Neural cell (in vitro differentiated cells): ENCODE measurements around the gene DBN1. TPM values are rescaled to one million over a fixed set of nuclear protein-coding genes. Genes with fewer than 3 reads are reported as not detected.

ENCODE experiments used
- H2AFZ ChIP-seq: fragments of 200-600, 300-800 bp; sonication (generic), shearing (Covaris generic); 2 replicates; pipeline ENCODE4 v1.6.0; 2014; ENCODE audit warnings: low read depth, mild to moderate bottlenecking, antibody characterized with exemption, low read length, moderate library complexity
- H3F3A ChIP-seq: fragments of 200-600 bp; shearing (Covaris generic); 2 replicates; pipeline ENCODE4 v1.6.1; 2016; ENCODE audit warnings: mild to moderate bottlenecking, moderate library complexity, mixed read lengths, antibody characterized with exemption, low read length; ENCODE audit not compliant: insufficient read depth, poor library complexity, severe bottlenecking
- H3K27ac ChIP-seq: fragments of 200-600, 300-800 bp; sonication (generic), shearing (Covaris generic); 2 replicates; pipeline ENCODE4 v1.5.1; 2014; ENCODE audit warnings: mild to moderate bottlenecking, low read length, moderate library complexity
- H3K27me3 ChIP-seq: fragments of 300-800, 200-600 bp; sonication (generic), shearing (Covaris generic); 2 replicates; pipeline ENCODE4 v1.6.0; 2014; ENCODE audit warnings: mild to moderate bottlenecking, low read depth, low read length, moderate library complexity; ENCODE audit not compliant: insufficient read depth
- H3K36me3 ChIP-seq: fragments of 300-800, 200-600 bp; sonication (generic), shearing (Covaris generic); 2 replicates; pipeline ENCODE4 v1.5.1; 2014; ENCODE audit warnings: mild to moderate bottlenecking, antibody characterized with exemption, low read length, moderate library complexity; ENCODE audit not compliant: insufficient read depth
- H3K4me2 ChIP-seq: fragments of 300-800, 200-600 bp; sonication (generic), shearing (Covaris generic); 2 replicates; pipeline ENCODE4 v1.6.0; 2014; ENCODE audit warnings: mild to moderate bottlenecking, low read length
- H3K4me3 ChIP-seq: fragments of 300-800, 200-600 bp; sonication (generic), shearing (Covaris generic); 2 replicates; pipeline ENCODE4 v1.5.1; 2014; ENCODE audit warnings: mild to moderate bottlenecking, low read length, moderate library complexity
- H3K79me2 ChIP-seq: fragments of 200-600 bp; shearing (Covaris generic); replicated peaks from 2 replicates; pipeline ENCODE4 v1.6.0; 2014; ENCODE audit warnings: mild to moderate bottlenecking, low read length, moderate library complexity; ENCODE audit not compliant: insufficient read depth
- H3K9ac ChIP-seq: fragments of 300-800, 200-600 bp; sonication (generic), shearing (Covaris generic); 2 replicates; pipeline ENCODE4 v1.6.1; 2016; ENCODE audit warnings: mild to moderate bottlenecking, low read length, mixed read lengths
- H3K9me2 ChIP-seq: fragments of 200-600 bp; shearing (Covaris generic); 2 replicates; pipeline ENCODE4 v1.6.1; 2016; ENCODE audit warnings: mild to moderate bottlenecking, low read length, mixed read lengths; ENCODE audit not compliant: insufficient read depth
- H3K9me3 ChIP-seq: fragments of 200-600, 300-800 bp; sonication (generic), shearing (Covaris generic); 2 replicates; pipeline ENCODE4 v1.6.1; 2016; ENCODE audit warnings: mild to moderate bottlenecking, mixed run types, low read length, moderate library complexity, mixed read lengths
- H4K20me1 ChIP-seq: fragments of 200-600 bp; shearing (Covaris generic); 2 replicates; pipeline ENCODE4 v1.6.1; 2016; ENCODE audit warnings: mild to moderate bottlenecking, mixed run types; ENCODE audit not compliant: insufficient read depth
- EP300 ChIP-seq: fragments of 450-650 bp; conservative IDR thresholded peaks from 2 replicates; pipeline ENCODE4 v1.6.1; 2014; ENCODE audit warnings: antibody characterized with exemption, mild to moderate bottlenecking, moderate library complexity; ENCODE audit not compliant: poor library complexity, severe bottlenecking
- EZH2 ChIP-seq: fragments of 200-600, 300-800 bp; shearing (Covaris generic), sonication (generic); IDR thresholded peaks from 2 replicates; pipeline ENCODE4 v1.6.1; 2014; ENCODE audit warnings: antibody characterized with exemption, low read length, borderline replicate concordance, mild to moderate bottlenecking; ENCODE audit not compliant: insufficient read depth, poor library complexity, severe bottlenecking
- MXI1 ChIP-seq: fragments of 450-650 bp; conservative IDR thresholded peaks from 2 replicates; pipeline ENCODE4 v1.6.1; 2014; ENCODE audit warnings: antibody characterized with exemption, mild to moderate bottlenecking; ENCODE audit not compliant: poor library complexity, severe bottlenecking
- POLR2AphosphoS5 ChIP-seq: IDR thresholded peaks from 2 replicates; pipeline ENCODE4 v1.6.1; 2012
- RAD21 ChIP-seq: fragments of 450-650 bp; conservative IDR thresholded peaks from 2 replicates; pipeline ENCODE4 v1.6.1; 2014; ENCODE audit warnings: antibody characterized with exemption, mild to moderate bottlenecking, moderate library complexity
- SMC3 ChIP-seq: fragments of 450-650 bp; conservative IDR thresholded peaks from 2 replicates; pipeline ENCODE4 v1.6.1; 2014; ENCODE audit warnings: antibody characterized with exemption, mild to moderate bottlenecking, moderate library complexity; ENCODE audit not compliant: poor library complexity
- TAF1 ChIP-seq: IDR thresholded peaks from 2 replicates; pipeline ENCODE4 v1.6.1; 2012; ENCODE audit warnings: low read depth
- polyA plus RNA-seq: library from polyadenylated mRNA; depleted of rRNA; stranded (reverse); fragments of >200 nt; gene quantifications from 2 replicates; pipeline ENCODE4 v1.2.3, GENCODE V29; 2014
- TF ChIP-seq, protein P1 (sequence below): IDR thresholded peaks from 2 replicates; pipeline ENCODE4 v1.6.1; 2012; ENCODE audit warnings: borderline replicate concordance
- TF ChIP-seq, protein P2 (sequence below): fragments of 450-650 bp; IDR thresholded peaks from 2 replicates; pipeline ENCODE4 v1.5.1; 2014; ENCODE audit warnings: antibody characterized with exemption, mild to moderate bottlenecking, moderate library complexity; ENCODE audit not compliant: poor library complexity, severe bottlenecking

Gene DBN1
- polyA plus RNA-seq, 1 donor from 2014 or later, result 319 TPM

DNA sequence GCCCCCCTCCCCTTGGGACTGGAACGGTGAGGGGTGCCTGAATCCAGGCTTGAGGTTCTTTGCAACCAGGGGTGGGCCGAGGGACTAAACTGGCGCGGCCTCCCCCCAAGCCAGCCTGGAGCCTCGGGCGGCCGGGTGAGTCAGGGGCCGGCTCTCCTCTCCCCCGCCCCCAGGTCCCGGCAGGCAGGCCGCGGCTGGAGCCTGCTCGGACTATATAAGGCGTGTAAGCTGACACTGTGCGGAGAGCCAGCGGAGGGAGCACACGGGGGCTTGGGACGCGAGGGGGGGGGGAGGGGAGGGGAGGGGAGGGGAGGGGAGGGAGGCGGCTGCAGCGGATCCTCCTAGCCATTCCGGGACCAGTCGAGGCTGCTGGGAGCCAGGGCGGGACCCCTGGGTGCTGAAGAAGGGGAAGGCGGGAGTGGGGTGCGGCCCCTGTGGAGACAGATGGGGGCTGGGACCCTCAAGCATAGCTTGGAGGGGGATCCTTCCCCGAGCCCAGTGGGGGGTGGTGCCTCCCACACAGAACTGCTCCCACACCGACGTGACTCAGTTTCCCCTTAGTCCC is 23.4 kb upstream of the DBN1 start:
- Histone ChIP-seq H3F3A (no peaks in the 10 kb centered on the region), H3K79me2 (peaks cover 17% of the 10 kb centered on the region), H3K4me3 (peak overlapping the region; percentile 90), H4K20me1 (no peaks in the 10 kb centered on the region), H3K4me2 (peak overlapping the region; percentile 96), H3K27ac (peak overlapping the region; percentile 73), H3K27me3 (peaks cover 6% of the 10 kb centered on the region), H3K9me2 (no peaks in the 10 kb centered on the region), H2AFZ (peak overlapping the region; percentile 33), H3K36me3 (no peaks in the 10 kb centered on the region), H3K9me3 (no peaks in the 10 kb centered on the region), H3K9ac (peak overlapping the region; percentile 88)
- TF ChIP-seq MXI1 (no peak), EP300 (no peak), POLR2AphosphoS5 (no peak), EZH2 (no peak), TAF1 (no peak), SMC3 (no peak), RAD21 (no peak)
- TF ChIP-seq, protein P1, sequence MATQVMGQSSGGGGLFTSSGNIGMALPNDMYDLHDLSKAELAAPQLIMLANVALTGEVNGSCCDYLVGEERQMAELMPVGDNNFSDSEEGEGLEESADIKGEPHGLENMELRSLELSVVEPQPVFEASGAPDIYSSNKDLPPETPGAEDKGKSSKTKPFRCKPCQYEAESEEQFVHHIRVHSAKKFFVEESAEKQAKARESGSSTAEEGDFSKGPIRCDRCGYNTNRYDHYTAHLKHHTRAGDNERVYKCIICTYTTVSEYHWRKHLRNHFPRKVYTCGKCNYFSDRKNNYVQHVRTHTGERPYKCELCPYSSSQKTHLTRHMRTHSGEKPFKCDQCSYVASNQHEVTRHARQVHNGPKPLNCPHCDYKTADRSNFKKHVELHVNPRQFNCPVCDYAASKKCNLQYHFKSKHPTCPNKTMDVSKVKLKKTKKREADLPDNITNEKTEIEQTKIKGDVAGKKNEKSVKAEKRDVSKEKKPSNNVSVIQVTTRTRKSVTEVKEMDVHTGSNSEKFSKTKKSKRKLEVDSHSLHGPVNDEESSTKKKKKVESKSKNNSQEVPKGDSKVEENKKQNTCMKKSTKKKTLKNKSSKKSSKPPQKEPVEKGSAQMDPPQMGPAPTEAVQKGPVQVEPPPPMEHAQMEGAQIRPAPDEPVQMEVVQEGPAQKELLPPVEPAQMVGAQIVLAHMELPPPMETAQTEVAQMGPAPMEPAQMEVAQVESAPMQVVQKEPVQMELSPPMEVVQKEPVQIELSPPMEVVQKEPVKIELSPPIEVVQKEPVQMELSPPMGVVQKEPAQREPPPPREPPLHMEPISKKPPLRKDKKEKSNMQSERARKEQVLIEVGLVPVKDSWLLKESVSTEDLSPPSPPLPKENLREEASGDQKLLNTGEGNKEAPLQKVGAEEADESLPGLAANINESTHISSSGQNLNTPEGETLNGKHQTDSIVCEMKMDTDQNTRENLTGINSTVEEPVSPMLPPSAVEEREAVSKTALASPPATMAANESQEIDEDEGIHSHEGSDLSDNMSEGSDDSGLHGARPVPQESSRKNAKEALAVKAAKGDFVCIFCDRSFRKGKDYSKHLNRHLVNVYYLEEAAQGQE, result no peak
- TF ChIP-seq, protein P2, sequence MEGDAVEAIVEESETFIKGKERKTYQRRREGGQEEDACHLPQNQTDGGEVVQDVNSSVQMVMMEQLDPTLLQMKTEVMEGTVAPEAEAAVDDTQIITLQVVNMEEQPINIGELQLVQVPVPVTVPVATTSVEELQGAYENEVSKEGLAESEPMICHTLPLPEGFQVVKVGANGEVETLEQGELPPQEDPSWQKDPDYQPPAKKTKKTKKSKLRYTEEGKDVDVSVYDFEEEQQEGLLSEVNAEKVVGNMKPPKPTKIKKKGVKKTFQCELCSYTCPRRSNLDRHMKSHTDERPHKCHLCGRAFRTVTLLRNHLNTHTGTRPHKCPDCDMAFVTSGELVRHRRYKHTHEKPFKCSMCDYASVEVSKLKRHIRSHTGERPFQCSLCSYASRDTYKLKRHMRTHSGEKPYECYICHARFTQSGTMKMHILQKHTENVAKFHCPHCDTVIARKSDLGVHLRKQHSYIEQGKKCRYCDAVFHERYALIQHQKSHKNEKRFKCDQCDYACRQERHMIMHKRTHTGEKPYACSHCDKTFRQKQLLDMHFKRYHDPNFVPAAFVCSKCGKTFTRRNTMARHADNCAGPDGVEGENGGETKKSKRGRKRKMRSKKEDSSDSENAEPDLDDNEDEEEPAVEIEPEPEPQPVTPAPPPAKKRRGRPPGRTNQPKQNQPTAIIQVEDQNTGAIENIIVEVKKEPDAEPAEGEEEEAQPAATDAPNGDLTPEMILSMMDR, result no peak

DNA sequence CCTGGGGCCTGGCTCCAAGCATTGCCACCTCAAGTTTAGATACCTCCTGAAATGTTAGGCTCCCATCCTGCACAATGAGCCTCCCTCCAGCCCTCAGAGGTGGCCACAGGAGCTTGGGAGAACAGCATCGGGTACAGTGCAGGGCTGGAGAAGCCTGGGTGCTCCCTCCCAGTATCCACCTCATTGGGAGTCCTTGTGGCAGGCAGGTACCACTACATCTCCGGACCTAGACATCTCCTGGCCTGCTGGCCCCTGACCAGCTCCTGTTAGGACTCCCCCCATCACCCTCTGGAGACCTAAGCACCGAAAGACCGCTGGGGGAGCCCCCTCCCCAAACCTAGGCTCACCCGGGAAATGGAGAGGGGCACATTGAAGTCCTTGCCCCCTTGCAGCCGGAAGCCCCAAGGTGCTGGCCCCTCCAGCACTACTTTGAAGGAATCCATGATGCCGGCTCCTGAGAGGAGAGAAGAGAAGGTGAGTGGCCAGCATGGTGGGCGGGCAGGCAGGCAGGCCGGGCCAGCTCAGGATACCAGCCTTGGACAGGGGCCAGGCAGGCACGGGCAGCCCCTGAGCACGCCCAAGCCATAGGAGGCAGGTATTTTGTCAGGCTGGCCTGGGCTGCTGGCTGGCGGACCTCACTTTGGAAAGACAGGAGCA is 22.8 kb upstream of the DBN1 start:
- Histone ChIP-seq H3K36me3 (no peaks in the 10 kb centered on the region), H3K4me3 (peak overlapping the region; percentile 90), H2AFZ (no peak overlapping the region), H3K9me3 (no peaks in the 10 kb centered on the region), H4K20me1 (no peaks in the 10 kb centered on the region), H3K27ac (peak overlapping the region; percentile 73), H3K9ac (peak overlapping the region; percentile 88), H3K27me3 (peaks cover 6% of the 10 kb centered on the region), H3K79me2 (peaks cover 17% of the 10 kb centered on the region), H3K4me2 (peak overlapping the region; percentile 96), H3K9me2 (no peaks in the 10 kb centered on the region), H3F3A (no peaks in the 10 kb centered on the region)
- TF ChIP-seq, protein P2, result peak; percentile 51
- TF ChIP-seq RAD21 (no peak), EP300 (no peak), MXI1 (no peak), POLR2AphosphoS5 (no peak)
- TF ChIP-seq, protein P1, result no peak
